HUES48 (cell line): ENCODE data around the gene PRKAA2.
A peak's percentile ranks its signal among the peaks of the same experiment; 100 is the strongest.

Experiments
- H3K27ac ChIP-seq: one replicate; pipeline ENCODE4 v1.7.0; 2013; ENCODE audit warnings: low read depth, low read length, inconsistent platforms
- H3K27me3 ChIP-seq: 2 replicates; pipeline ENCODE4 v1.6.1; 2013; ENCODE audit warnings: mild to moderate bottlenecking, low read length; ENCODE audit not compliant: control insufficient read depth, insufficient read depth
- H3K36me3 ChIP-seq: 2 replicates; pipeline ENCODE4 v1.6.1; 2013; ENCODE audit warnings: low read length; ENCODE audit not compliant: control insufficient read depth, insufficient read depth
- H3K4me1 ChIP-seq: 2 replicates; pipeline ENCODE4 v1.6.1; 2013; ENCODE audit warnings: mild to moderate bottlenecking, low read length; ENCODE audit not compliant: control insufficient read depth, insufficient read depth
- H3K4me3 ChIP-seq: 2 replicates; pipeline ENCODE4 v1.5.1; 2013; ENCODE audit warnings: mild to moderate bottlenecking, low read depth, low read length
- H3K9ac ChIP-seq: 2 replicates; pipeline ENCODE4 v1.6.1; 2013; ENCODE audit warnings: mild to moderate bottlenecking, low read depth, low read length, moderate library complexity
- H3K9me3 ChIP-seq: 2 replicates; pipeline ENCODE4 v1.6.1; 2013; ENCODE audit warnings: low read length; ENCODE audit not compliant: control insufficient read depth, insufficient read depth

The PRKAA2 gene

DNA sequence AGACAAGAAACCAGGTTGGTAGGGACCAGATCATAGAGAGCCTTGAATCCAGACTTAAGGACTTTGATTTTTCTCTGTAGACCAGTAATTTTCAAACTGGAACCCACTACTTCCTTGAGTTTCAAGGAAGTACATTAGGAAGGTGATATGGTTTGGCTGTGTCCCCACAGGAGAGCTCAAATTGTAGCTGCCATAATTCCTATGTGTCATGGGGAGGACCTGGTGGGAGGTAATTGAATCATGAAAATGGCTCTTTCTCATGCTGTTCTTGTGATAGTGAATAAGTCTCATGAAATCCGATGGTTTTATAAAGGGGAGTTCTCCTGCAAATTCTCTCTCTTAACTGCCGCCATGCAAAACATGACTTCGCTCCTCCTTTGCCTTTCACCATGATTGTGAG, 10.1 kb upstream of the PRKAA2 start:
- no peak overlapping the region for H3K9ac ChIP-seq
- H3K27me3 ChIP-seq: no peaks in the 10 kb centered on the region; the same call in 1 of the 2 replicates
- H3K36me3 ChIP-seq: no peaks in the 10 kb centered on the region
- no peak overlapping the region for H3K4me3 ChIP-seq
- H3K9me3 ChIP-seq: no peaks in the 10 kb centered on the region
- peaks cover 4% of the 10 kb centered on the region; the same call in 1 of the 2 replicates for H3K4me1 ChIP-seq
- no peak overlapping the region for H3K27ac ChIP-seq

DNA sequence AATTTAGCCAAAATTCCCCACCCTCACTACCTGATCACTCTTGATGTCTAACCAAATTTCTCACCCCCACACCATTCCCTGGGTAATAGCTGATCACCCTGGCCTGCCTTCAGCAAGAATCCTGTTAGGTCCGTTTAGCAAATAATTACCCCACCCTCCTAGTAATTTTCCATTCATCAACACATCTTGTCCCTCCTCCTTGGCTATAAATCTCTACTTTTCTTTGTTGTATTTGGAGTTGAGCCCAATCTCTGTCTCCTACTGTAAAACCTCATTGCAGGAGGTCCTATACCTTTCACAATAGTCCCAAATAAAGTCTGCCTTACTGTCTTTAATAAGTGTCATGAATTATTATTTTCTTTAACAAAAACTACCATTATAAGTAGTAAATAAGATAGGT, 6.9 kb upstream of the PRKAA2 start:
- H3K9ac ChIP-seq: no peak overlapping the region
- H3K27ac ChIP-seq: no peak overlapping the region
- peaks cover 3% of the 10 kb centered on the region; the same call in 1 of the 2 replicates for H3K4me1 ChIP-seq
- H3K27me3 ChIP-seq: peaks cover 11% of the 10 kb centered on the region
- no peak overlapping the region for H3K4me3 ChIP-seq
- no peaks in the 10 kb centered on the region for H3K9me3 ChIP-seq
- no peaks in the 10 kb centered on the region for H3K36me3 ChIP-seq

DNA sequence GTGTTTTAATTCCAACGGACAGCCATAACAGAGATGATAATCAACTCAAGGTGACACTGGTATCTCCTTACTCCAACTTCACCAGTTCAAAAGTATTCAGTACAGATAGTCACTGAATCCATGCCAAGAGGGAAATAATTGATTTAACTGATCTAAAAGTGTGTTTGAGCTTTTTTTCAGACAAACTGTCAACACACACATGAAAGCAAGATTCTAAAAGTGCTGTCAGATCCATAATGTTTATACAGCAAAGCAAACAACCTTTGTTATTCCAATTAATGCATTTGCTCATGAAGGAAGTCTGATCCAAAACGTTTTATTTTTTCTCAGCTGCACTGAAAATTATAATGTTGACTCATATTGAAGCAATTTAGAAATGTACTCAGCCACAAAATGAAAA, 5.9 kb upstream of the PRKAA2 start:
- no peaks in the 10 kb centered on the region for H3K9me3 ChIP-seq
- peaks cover 20% of the 10 kb centered on the region for H3K27me3 ChIP-seq
- no peaks in the 10 kb centered on the region for H3K36me3 ChIP-seq
- no peak overlapping the region for H3K27ac ChIP-seq
- peaks cover 4% of the 10 kb centered on the region; the same call in 1 of the 2 replicates for H3K4me1 ChIP-seq
- H3K4me3 ChIP-seq: no peak overlapping the region
- no peak overlapping the region for H3K9ac ChIP-seq

DNA sequence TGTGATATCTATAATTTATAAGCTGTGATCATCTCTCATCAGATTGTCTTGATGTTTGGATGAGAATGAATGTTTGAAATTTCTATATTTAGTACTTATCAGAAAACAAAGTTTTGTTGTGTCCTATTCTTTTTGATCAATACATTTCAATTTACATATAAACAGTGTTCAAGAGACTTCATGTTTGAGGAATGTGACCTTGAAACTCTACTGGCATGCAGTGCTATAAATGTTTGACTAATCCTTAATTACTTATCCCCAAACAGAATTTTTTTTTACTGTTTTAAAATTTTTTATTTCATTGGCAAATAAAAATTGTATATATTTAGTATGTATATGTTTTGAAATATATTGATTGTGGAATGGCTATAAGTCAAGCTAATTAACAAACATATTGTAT, 1.5 kb upstream of the PRKAA2 start:
- H3K9me3 ChIP-seq: no peaks in the 10 kb centered on the region
- no peak overlapping the region for H3K27ac ChIP-seq
- H3K4me1 ChIP-seq: peaks cover 16% of the 10 kb centered on the region
- H3K4me3 ChIP-seq: peak overlapping the region; percentile 92; the same call in 1 of the 2 replicates
- peaks cover 29% of the 10 kb centered on the region for H3K27me3 ChIP-seq
- no peak overlapping the region for H3K9ac ChIP-seq
- no peaks in the 10 kb centered on the region for H3K36me3 ChIP-seq

DNA sequence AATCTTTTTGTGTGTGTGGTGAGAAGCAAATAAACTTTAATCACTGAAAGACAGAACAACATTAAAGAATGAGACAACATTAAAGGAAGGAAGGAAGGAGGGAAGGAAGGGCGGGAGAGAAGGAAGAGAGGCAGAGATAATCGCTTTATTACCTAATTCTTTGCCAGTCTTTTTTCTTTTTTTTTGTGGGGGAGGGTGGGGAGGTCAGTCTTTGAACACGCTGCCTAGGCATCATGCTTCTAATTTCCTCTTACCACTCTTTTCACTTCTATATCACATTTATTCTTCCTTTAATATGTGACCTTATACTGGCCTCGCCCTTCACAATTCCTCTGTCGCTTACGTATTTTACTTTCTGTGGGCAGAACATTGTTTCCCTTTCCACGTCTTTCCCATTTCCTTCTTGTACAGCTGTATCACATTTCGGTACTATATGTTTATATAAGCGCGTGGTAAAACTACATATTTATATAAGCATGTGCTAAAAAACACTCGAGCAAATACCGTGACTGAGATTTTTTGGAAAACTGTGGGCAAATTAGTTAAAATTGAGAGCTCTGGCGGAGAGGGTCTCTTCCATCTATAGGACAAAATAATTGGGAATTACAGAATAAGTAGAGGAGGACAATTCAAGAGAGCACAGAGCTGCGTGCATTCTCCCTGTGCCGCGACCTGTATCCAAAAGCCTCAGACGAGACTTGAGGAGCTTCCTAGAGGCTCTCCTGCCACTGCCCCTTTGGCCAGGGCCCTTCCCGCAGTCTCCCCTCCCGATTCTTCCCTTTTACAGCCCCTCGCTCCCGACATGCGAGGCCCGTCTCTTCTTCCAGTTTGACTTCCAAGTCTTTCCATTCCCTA, 823 bp upstream of the PRKAA2 start:
- Histone ChIP-seq H3K36me3 (no peaks in the 10 kb centered on the region), H3K27me3 (peaks cover 29% of the 10 kb centered on the region), H3K9me3 (no peaks in the 10 kb centered on the region), H3K27ac (no peak overlapping the region), H3K4me1 (peaks cover 16% of the 10 kb centered on the region), H3K4me3 (peak overlapping the region; percentile 92), H3K9ac (peak overlapping the region; percentile 34; the same call in 1 of the 2 replicates)

DNA sequence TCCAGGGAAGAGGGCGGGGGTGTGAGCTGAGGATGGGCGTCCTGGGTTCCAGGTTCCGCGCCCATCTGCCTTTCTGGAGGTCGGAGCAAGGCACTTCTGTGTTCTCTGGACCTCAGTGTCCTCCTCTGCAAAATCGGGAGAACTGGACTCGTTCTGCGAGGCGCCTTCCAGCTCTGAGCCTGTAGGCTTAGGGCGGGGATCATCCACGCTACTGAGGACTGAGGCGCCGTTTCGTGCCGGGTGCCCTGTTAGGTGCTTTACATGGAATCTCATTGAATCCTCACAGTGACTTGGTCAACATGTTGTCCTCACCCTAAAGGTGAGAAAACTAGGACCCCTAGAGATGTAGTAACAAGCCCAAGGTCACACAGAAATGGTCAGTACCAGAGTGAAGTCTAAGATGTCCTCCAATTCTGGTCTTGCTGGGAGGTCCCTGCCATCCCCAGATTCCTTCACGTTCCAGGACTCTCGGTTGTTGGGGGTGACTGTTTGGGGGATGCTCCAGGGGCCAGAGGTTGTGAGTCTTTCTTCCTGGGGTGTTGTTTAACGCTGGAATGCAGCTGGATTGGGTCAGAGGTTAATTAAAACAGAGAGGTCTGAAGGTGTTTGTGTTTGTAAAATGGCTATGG, 677 bp downstream of the PRKAA2 start:
- Histone ChIP-seq H3K36me3 (no peaks in the 10 kb centered on the region), H3K9ac (peak overlapping the region; percentile 61; the same call in 1 of the 2 replicates), H3K4me1 (peaks cover 16% of the 10 kb centered on the region), H3K27me3 (peaks cover 29% of the 10 kb centered on the region), H3K27ac (no peak overlapping the region), H3K4me3 (peak overlapping the region; percentile 92), H3K9me3 (no peaks in the 10 kb centered on the region)

DNA sequence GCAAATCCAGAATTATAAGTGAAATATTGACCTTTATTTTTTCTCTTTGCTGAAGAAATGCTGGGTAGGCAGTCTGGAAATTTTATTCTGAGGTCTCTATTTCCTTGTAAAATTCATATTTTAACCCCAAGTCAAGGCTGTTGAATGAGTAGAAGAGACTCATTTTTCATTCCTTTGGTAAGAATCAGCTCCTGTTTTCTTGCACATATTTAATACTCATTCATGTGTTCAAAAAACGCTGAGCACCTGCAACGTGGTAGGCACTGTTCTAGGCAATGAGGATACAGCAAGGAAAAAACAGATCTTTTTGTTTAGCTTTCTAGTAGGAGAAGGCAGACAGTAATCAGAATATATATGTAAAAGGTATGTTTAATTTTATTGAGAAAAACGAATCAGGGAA, 1.5 kb downstream of the PRKAA2 start:
- Histone ChIP-seq H3K9me3 (no peaks in the 10 kb centered on the region), H3K27me3 (peaks cover 29% of the 10 kb centered on the region), H3K4me1 (peaks cover 16% of the 10 kb centered on the region), H3K36me3 (no peaks in the 10 kb centered on the region), H3K9ac (no peak overlapping the region), H3K27ac (no peak overlapping the region), H3K4me3 (peak overlapping the region; percentile 92)

DNA sequence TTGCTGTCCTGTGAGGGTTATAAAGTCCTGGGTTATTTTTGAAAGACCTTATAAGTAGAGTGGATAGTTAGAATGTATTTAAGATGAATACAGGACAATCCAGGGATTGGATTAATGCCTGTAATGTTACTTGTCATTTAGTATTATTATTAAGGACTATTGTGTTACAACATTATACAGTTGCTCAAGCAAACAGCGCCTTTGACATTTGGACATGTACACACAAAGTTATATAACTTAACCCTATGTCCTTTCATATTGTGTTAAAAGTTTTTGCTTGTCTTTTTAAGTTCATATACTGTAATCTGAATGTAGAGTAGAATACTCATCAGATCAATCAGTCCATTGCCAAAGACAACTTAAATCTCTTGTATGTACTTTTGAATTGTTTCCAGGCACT, 2.0 kb downstream of the PRKAA2 start:
- no peaks in the 10 kb centered on the region for H3K9me3 ChIP-seq
- H3K4me3 ChIP-seq: no peak overlapping the region
- no peak overlapping the region for H3K27ac ChIP-seq
- H3K9ac ChIP-seq: no peak overlapping the region
- H3K4me1 ChIP-seq: peaks cover 16% of the 10 kb centered on the region
- no peaks in the 10 kb centered on the region for H3K36me3 ChIP-seq
- peaks cover 29% of the 10 kb centered on the region for H3K27me3 ChIP-seq

DNA sequence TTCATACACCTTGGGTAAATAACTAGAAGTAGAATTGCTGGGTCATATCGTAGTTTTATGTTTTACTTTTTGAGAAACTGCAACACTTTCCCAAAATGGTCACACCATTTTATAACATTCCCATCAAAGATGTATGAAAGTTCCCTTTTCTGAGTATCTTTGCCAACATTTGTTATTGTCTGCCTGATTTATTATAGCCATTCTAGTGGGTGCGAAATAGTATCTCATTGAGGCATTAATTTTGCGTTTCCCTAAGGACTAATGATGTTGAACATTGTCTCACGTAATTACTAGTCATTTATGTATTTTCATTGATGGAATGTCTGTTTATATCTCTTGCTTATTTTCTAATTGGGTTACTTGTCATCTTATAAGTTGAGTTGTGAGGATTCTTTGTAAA, 3.4 kb downstream of the PRKAA2 start:
- peaks cover 15% of the 10 kb centered on the region for H3K27me3 ChIP-seq
- H3K9me3 ChIP-seq: no peaks in the 10 kb centered on the region
- H3K9ac ChIP-seq: no peak overlapping the region
- H3K4me1 ChIP-seq: peaks cover 16% of the 10 kb centered on the region
- H3K4me3 ChIP-seq: no peak overlapping the region
- H3K27ac ChIP-seq: no peak overlapping the region
- no peaks in the 10 kb centered on the region for H3K36me3 ChIP-seq

DNA sequence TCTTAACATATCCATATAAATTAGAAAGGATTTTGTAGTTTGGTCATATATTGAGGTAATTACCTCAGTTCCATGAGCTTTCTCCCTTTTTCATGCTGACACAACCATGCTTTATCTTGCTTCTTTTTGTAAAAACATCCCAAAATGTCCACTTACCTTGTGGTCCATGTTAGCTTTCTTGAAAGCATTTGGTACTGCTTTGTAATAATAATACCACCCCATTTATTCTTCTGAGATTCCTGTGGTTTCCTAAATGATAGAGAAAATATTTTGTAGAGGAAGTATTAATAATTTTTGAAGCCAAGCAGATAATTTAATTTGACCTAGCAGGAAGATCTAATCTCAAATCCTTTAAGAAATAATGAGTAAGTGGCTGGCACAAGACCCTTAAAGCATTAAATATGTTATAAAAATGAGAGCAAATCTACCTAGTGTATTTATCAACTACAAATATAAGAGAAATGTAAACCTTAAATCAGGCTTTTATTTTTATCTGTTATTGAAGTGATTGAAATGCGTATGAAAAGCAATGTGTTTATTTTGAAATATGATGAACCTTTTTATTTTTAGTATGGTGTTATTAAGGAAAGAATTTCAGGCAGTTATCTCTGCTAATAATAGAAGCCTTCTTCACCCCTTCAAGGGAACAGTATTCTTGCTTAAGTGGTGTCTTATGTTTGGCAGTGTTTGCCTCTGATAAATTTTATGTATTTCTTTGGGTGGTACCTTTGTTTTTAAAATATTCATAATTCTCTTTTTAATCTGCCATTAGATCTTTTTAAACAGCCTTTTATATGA, 9.2 kb downstream of the PRKAA2 start:
- Histone ChIP-seq H3K27ac (no peak overlapping the region), H3K36me3 (no peaks in the 10 kb centered on the region), H3K4me3 (no peak overlapping the region), H3K27me3 (no peaks in the 10 kb centered on the region), H3K9ac (no peak overlapping the region), H3K9me3 (peaks cover 12% of the 10 kb centered on the region; the same call in 1 of the 2 replicates), H3K4me1 (no peaks in the 10 kb centered on the region)
